Kidney (tissue), 14 donors: Measurements from ENCODE around the gene KRTAP12-3. TPM values are rescaled to one million over a fixed set of nuclear protein-coding genes. Genes with fewer than 3 reads are reported as not detected.
A peak's percentile ranks its signal among the peaks of the same experiment; 100 is the strongest.

ENCODE experiments used
- DNase-seq, 5 donors: peaks; one replicate each; pipeline ENCODE4 v3.0.0-alpha.2; 2013 to 2020
- FAIRE-seq: peaks from 2 replicates; lab custom pipeline; 2012; peaks lifted over from hg19 to GRCh38; lab: Jason Lieb, UNC
- H3K27ac ChIP-seq, 2 donors: one replicate each; pipeline ENCODE4 v1.7.0; 2013; ENCODE audit warnings: low read depth in 2 of 2, low read length in 2 of 2, inconsistent platforms in 1 of 2
- H3K27me3 ChIP-seq: one replicate; pipeline ENCODE4 v1.7.1; 2013; ENCODE audit warnings: low read length, inconsistent platforms; ENCODE audit not compliant: control insufficient read depth, insufficient read depth
- H3K36me3 ChIP-seq, 3 donors: one replicate each; pipeline versions ENCODE4 v1.7.0 to v1.7.1; 2013; ENCODE audit warnings: low read length in 3 of 3, control low read depth in 1 of 3, inconsistent platforms in 1 of 3; ENCODE audit not compliant: insufficient read depth in 3 of 3, control insufficient read depth in 2 of 3
- H3K4me1 ChIP-seq, 3 donors: one replicate each; pipeline versions ENCODE4 v1.7.0 to v1.7.1; 2013; ENCODE audit warnings: low read length in 3 of 3, inconsistent platforms in 1 of 3, low read depth in 1 of 3; ENCODE audit not compliant: control insufficient read depth in 2 of 3, insufficient read depth in 2 of 3
- H3K4me3 ChIP-seq, 3 donors: one replicate each; pipeline versions ENCODE4 v1.7.0 to v1.8.1; 2013; ENCODE audit warnings: low read length in 3 of 3, control low read depth in 1 of 3, inconsistent platforms in 1 of 3
- H3K9ac ChIP-seq, 3 donors: one replicate each; pipeline versions ENCODE4 v1.7.0 to v1.7.1; 2013; ENCODE audit warnings: low read length in 3 of 3, control low read depth in 1 of 3, inconsistent platforms in 1 of 3
- H3K9me3 ChIP-seq, 3 donors: one replicate each; pipeline versions ENCODE4 v1.7.0 to v1.7.1; 2013; ENCODE audit warnings: low read length in 3 of 3, control low read depth in 1 of 3, inconsistent platforms in 1 of 3; ENCODE audit not compliant: control insufficient read depth in 2 of 3, insufficient read depth in 1 of 3
- intact Hi-C: fragments of 100-400 bp; cut with DNase I; formaldehyde crosslinking; loops from one replicate; pipeline ENCODE4 v1.11.1; 2022
- polyA plus RNA-seq: library from polyadenylated mRNA; stranded (reverse); fragments of 350-450 nt; fragmentation: Illumina TruSeq; extraction: RNeasy Lipid Tissue Mini Kit (QIAGEN cat#74804); gene quantifications from one replicate; pipeline ENCODE4 v1.2.3, GENCODE V29; 2014; ENCODE audit warnings: low read depth, low replicate concordance; ENCODE audit not compliant: insufficient read depth
- total RNA-seq: library from RNA; stranded (reverse); fragmentation: NEBNext Ultra II Directional; extraction: Animal tissue kit (Norgen Biotek cat#: 25700); gene quantifications from one replicate; pipeline ENCODE4 v1.2.1, GENCODE V29; 2021
- TF ChIP-seq, protein P1 (sequence below): IDR thresholded peaks from 3 replicates; pipeline ENCODE4 v1.5.1; 2012; ENCODE audit warnings: mild to moderate bottlenecking, moderate library complexity, borderline replicate concordance; ENCODE audit not compliant: insufficient read depth; ENCODE audit errors: extremely low read depth
- donor health status: control.
- donor health status: control.
- donor health status: control.
- donor health status: control.
- donor health status: control.
- donor health status: DM: yes; HTN: yes; CAD: no.
- donor health status: Normal renal cell carcinoma (clear cell type).

Gene KRTAP12-3
- total and polyA plus RNA-seq, 2 donors from 2014 or later, result not detected

DNA sequence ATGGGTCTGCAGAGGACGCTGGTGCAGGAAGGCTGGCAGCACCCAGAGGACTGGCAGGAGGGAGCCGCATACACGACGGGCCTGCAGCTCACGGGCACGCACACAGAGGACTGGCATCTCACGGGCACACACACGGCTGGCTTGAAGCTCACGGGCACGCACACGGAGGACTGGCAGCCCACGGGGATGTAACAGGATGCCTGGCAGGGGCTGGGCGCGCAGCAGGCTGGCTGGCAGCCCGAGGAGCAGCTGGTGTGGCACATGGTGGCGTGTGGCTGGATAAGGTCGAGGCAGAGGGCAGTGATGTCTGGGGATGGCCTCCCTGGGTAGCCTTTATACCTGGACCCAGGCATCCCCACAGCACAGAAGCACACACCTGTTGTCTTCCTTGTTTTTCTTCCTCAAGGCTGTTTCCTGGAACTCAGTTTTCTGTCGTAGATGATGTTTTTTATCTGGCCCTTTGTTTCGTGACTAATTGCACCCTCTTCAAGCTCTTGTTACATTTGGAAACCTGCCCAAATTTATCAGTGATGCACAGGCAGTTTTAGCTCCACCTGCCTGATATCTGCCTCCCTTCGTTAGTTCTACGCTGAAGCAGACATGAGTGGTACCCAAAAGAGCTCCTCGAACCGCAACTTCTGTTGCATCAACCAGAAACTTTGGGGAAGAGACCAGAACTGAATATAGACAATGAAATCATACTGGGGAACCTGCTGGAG lies 24.3 kb downstream of the KRTAP12-3 start, which contains the start of gene KRTAP12-1:
TSS of gene KRTAP12-1 (minus strand) at position 303 of the 719 bp plus-strand sequence. CDS start at position 263, 40 bp downstream.
- no peak for DNase-seq
- FAIRE-seq, result no peak
- H3K4me3 ChIP-seq, result no peak within 1 kb of the TSS
- H3K9ac ChIP-seq, result no peak within 1 kb of the TSS
- intact Hi-C loops, result no loop called here
- no peaks in the 10 kb centered on the region for H3K4me1 ChIP-seq
- H3K27me3 ChIP-seq, result no peaks in the 10 kb centered on the region
- H3K9me3 ChIP-seq, result no peaks in the 10 kb centered on the region
- no peaks in the 10 kb centered on the region for H3K36me3 ChIP-seq
- no peak within 1 kb of the TSS for H3K27ac ChIP-seq
- TF ChIP-seq, protein P1, sequence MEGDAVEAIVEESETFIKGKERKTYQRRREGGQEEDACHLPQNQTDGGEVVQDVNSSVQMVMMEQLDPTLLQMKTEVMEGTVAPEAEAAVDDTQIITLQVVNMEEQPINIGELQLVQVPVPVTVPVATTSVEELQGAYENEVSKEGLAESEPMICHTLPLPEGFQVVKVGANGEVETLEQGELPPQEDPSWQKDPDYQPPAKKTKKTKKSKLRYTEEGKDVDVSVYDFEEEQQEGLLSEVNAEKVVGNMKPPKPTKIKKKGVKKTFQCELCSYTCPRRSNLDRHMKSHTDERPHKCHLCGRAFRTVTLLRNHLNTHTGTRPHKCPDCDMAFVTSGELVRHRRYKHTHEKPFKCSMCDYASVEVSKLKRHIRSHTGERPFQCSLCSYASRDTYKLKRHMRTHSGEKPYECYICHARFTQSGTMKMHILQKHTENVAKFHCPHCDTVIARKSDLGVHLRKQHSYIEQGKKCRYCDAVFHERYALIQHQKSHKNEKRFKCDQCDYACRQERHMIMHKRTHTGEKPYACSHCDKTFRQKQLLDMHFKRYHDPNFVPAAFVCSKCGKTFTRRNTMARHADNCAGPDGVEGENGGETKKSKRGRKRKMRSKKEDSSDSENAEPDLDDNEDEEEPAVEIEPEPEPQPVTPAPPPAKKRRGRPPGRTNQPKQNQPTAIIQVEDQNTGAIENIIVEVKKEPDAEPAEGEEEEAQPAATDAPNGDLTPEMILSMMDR, result no peak

DNA sequence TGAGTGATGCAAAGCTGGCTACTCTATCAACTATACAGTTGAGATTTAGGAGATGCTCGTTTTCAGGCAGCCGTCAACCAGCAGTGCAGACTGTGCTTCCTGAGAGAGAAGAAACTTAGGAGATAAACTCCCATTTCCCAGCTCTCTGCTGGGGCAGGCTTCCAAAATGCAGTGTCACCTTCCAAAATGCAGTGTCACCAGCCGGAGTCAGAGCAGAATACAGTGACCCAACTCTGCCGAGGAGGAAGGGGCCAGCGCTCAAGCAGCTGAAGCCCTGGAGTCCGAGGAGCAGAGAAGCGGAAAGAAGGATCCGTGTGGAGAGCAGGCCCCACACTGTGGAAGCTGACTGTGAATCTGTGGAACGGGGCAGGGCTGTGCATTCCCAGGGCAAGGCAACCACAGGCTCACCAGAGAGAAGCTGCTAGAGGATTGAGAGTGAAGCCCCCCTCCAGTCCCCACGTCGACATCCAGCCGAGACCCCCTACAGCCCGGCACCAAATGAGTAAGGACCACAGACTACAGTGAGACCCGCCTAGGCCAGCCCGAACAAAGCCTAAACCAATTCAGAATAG lies 24.9 kb downstream of the KRTAP12-3 start:
- H3K4me1 ChIP-seq, result no peaks in the 10 kb centered on the region
- no peaks in the 10 kb centered on the region for H3K36me3 ChIP-seq
- FAIRE-seq (no peak), DNase-seq (no peak)
- H3K9me3 ChIP-seq, result no peaks in the 10 kb centered on the region
- intact Hi-C loops, result no loop called here
- H3K27me3 ChIP-seq, result no peaks in the 10 kb centered on the region
- H3K4me3 ChIP-seq, result no peak overlapping the region
- TF ChIP-seq, protein P1, result no peak
- no peak overlapping the region for H3K9ac ChIP-seq
- no peak overlapping the region for H3K27ac ChIP-seq

DNA sequence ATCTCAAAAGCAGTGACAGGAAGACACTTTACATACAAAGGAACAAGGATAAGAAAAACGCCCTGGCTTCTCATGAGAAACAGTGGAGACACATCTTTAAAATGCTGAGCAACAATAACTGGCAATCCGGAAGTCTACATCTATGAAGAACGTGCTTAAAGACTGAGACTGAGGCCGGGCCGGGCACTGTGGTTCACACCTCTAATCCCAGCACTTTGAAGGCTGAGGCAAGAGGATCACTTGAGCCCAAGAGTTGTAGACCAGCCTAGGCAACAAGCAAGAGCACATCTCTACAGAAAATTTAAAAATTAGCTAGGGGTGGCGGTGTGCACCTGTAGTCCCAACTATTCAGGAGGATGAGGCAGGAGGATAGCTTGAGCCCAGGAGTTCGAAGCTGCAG lies 26.3 kb downstream of the KRTAP12-3 start:
- H3K4me1 ChIP-seq, result no peaks in the 10 kb centered on the region
- H3K27ac ChIP-seq, result no peak overlapping the region
- no peaks in the 10 kb centered on the region for H3K9me3 ChIP-seq
- H3K9ac ChIP-seq, result no peak overlapping the region
- TF ChIP-seq, protein P1, result no peak
- DNase-seq, result peak in 1 of 5 donors; percentile 19
- no peak overlapping the region for H3K4me3 ChIP-seq
- FAIRE-seq, result no peak
- H3K36me3 ChIP-seq, result no peaks in the 10 kb centered on the region
- intact Hi-C loops, result no loop called here
- no peaks in the 10 kb centered on the region for H3K27me3 ChIP-seq
